Activated gamma-delta T cell treated with anti-CD3 and anti-CD28 coated beads, Interleukin-2, amount 50 U/mL, for 16 hours (primary cell): Measurements from ENCODE around the gene CLSTN1.
A peak's percentile ranks its signal among the peaks of the same experiment; 100 is the strongest.

Experiments
- DNase-seq: peaks from one replicate; pipeline ENCODE4 v3.0.0-alpha.2; 2020; ENCODE audit warnings: low read depth

Gene CLSTN1

DNA sequence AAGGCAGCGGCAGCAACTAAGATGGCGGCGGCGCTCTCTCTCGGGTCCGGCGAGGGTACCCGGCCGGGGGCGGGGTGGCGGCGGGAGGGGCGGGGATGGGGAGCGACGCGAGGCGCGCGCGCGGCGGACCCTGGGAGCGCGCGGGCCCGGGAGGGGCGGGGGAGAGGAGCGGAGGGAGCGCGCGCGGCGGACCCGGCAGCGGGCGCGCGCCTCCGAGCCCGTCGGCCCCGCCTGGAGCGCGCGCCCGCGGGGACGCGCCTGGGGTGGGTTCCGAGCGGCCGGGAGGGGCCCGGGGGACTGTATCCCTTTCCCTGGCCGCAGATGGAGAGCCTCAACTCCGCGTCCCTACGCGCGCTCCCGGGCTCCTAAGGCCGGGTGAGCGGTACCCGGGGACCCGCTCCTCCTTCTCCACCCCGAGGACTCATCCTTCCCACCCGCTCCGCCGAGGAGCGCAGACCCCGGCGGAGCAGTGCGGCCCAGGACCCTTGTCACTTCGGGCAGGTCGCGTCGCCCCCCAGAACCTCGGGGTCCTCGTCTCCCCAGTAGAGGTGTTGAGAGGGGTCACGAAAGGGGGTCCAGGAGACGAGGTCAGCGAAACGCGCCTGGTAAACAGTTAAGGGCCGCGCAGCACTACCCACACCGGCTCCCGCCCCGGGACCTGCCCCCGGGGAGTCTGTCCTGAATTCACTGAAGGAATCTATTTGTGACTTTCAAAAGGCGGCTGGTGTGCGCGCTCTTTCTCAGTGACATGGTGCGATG is at the start of gene CLSTN1:
CLSTN1 (minus strand) TSS at position 23 of the 759 bp plus-strand sequence. CDS start 232 bp downstream, outside the sequence.
- peak; percentile 81 for DNase-seq

DNA sequence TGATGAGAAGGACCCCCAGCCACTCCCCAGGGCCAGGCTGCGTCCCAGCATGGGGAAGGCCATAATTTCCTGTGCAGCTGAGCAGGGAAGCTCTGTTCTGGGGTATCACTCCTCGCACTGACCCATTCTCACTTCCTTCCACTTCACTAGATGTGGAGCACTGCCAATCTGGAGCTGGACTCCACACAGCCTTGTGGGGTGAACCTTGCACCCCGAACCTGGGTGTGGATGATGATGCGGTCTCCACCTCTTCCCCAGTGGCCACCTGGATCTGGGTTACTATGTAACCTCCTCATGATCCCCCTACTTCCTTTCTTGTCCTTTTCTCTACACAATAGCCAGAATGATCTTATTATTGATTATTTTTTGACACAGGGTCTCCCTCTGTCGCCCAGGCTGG is 49.6 kb upstream of the CLSTN1 start:
- DNase-seq = no peak

DNA sequence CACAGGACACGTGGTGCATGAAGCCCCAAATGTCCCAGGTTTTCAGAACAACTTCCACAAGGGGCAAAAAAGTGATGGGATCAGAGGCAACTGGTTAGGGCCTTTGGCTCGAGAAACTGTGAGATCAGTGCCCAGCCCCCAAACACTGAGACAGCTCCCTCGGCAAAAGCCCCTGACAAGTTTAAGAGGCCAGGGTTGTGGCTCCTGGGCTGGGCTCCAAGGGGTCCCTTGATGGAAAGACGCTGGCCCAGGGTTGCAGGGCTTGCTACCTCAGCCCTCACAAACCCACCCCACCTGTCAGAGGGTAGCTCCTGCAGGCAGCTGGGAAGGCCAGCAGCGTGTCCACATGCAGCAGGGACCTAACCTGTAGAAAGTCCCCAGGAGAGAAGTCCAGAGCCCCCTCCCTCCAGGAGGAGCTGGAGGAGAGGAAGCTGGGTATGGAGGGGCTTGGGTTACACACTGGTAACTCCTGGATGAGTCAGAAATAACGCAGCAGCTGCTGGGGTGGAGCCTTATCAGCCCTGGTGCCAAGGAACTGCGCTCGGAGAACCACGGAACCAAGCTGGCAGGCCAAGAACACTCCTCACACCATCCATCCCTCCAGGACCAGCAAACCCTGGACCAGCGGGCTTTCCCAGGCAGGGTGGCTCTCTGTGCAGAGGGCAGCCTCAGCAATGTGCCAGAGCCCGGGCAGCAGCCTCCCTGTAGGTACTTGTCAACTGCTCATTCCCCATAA is 48.8 kb upstream of the CLSTN1 start:
- no peak for DNase-seq

DNA sequence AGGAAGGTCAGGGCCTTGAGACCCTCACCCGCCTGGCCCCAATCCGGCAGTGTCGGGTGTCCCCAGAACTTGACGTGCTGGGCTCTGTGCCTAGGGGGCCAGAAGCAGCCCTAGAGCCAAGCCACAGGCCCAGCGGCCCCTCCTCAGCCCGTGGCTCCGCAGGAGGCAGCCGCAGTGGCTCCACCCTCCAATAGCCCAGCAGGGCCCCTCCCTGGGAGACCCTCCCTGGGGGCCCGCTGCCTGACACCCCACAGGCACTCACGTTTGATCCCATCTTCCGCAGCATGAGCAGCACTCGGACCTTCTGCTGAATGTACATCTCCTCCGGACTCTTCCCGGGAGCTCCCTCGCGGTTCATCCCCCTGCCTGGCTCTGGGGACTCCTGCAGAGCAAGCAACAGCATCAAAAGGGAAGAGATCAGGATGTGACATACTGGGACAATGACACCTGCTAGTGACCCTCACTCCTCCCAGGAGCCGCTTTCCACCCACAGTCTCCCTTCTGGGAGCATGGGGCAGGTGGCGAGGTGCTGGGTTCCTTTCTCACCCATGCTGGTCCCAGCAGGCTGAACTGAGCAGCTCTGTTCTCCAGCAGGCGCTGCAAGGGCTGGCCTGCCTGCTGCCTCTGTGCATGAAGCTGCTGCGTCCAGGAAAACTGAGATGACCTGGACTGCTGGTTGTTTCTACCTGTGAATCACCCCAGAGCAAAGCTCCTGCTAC is 48.1 kb upstream of the CLSTN1 start:
- no peak for DNase-seq

DNA sequence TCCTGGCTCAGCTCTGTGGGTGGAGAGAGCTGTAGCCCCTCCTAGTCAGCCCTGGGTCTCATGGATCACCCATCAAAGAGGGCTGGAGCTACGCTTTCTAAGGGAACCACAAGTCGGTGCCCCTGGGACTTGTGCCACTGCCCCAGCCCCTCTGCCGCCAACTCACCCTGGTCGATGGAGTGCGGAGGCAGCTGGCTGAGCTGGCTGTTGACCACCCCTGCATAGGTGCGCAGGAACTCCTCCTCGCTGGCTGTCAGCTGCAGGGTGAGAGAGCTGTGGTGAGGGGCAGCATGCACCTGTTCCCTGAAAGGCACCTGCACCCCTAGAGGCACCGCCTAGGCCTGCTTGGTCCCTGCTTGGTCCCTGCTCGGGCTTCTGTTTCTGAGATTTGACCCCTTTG is 47.3 kb upstream of the CLSTN1 start:
- no peak for DNase-seq

DNA sequence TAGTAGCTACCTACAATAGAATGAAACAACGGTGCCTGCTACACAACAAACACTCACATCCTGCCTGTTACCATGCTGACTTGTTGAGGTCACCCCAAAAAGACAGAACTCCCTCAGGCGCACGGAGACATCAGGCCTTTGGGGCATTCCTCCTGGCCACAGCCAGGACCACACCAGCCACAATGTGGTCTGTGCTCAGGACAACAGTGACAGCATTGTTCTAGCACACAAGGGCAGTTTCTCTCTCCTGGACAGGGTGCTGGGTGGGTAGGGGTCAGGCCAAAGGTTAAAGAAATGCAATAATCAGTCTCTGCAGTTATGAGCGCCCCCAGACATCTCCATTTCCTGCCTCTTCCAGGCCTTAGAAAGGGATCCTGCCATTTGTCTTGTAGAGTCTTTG is 46.8 kb upstream of the CLSTN1 start:
- no peak for DNase-seq

DNA sequence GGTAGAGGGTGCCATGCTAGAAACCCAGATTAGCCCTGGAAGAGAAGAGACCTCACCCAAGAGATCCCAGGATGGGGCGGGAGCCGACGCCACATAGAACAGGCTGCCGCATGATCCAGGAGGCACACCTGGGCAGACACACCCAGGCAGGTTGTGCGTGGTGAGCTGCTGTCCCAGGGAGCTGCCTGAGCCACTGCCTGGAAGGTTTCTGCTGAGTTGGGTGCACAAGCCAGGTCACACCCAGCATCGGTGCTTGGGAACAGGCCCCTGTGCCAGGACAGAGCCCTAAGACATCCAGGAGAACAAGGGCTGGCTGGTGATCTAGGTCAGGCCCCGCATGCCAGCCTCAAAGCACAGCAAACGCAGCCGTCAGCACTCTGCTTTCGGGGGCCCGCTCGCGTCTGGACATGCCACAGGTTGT is 46.1 kb upstream of the CLSTN1 start:
- DNase-seq = no peak

DNA sequence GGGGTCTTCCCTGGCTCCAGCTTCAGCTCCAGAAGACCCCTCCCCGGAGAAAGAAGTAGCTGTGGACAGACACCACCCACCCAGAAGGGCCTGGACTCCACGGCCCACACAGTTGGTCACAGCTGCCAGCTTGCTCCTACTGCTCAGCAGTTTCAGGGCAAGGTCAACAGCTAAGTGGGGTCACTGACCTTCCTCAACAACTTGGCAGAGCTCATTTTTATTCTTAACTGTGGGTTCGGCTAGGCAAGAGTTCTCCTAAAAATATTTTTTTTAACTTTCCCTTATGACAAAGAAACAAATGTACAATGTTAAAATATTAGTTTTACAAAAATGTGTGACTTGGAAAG is 44.5 kb upstream of the CLSTN1 start:
- no peak for DNase-seq

DNA sequence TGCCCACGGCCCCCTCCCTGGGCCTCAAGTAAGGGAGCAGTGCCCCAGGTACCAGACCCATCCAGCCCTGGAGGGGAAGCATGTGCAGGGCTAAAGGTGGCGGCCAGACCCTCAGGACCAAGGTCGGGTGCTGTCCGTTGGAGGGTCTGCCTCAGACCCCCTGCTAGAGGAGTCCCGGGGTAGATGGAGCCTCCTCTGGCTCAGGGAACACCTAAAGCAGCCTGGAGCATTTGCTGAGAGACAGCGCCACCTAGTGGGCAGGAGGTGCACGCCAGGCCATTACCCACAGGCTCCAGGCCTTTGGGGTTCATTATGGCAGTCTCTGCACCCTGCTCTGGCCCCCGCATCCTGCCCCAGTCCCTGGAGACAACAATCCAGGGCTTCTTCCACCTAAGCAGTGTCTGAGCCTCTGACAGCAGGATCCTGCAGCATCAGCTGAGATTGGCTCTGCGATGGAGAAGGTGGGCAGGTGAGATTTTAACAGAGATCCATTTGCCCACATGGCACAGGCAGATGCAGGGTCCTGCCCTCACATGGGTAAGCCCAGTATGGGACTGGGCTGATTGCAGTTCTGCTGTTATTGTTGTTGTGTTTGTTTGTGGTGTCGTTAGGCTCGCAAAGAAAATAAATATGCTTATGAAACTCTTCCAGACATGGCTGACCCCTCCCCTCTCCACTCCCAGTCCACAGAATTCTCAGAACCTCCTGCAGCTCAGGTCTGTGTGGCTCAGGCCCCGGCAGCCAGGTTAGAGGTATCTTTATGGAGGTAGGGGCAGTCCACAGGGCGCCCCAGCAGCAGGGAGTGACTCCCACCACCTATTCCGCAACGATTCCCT is 43.9 kb upstream of the CLSTN1 start:
- DNase-seq = peak; percentile 84

DNA sequence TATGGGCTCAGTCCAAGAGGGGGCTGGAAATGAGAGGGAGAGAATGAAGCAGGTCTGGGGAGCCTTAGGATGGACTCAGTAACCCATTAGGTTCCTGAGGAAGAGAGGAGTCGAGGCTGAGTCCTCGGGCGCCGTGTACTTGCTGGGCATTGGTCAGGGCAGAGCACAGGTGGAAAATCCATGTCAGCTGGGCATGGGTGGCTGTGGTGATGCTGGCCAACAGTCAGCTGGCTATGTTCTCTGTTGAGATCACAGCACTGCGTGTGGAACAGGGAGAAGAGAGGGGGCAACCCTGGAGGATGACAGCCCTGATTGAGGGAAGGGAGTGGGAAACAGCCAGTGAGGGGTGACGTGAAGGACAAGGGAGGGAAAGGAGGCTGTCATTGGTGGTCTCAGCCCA is 43.1 kb upstream of the CLSTN1 start:
- no peak for DNase-seq

DNA sequence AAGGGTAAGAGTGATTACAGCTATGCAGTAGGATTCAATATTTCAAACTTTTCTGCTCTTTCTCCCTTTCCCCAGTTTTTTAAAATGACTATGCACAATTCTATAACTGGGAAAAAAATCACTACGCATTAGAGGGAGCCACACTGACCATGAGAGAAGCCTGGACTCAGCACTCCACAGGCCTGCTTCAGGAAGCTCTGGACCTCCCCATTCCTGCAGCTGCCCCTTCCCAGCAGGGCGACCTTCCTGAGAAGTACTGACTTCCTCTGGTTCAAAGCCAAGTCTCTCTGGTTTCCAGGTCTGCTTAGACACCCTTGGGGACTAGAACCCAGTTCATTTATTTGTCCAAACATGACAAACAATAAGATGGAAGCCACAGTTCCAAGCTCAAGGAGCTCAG is 42.0 kb upstream of the CLSTN1 start:
- DNase-seq = no peak

DNA sequence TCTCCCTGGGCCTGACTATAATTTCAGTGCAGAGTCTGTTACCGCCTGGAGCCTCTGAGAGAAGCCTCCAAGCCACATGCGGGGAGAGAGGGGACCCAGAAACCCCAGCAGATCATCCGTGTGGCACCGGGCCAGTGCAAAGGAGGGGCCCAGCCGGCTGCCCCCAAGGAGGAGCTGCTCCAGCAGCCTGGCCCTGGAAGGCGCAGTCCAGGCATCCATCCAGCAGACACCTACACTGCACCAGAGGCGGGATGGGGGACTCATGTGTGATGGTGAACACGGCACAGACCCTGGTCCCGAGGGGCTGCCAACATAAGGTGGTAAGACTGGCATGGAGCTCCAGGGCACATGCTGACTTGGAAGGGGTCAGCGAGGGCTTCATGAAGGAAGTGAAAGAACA is 39.6 kb upstream of the CLSTN1 start:
- DNase-seq = no peak

DNA sequence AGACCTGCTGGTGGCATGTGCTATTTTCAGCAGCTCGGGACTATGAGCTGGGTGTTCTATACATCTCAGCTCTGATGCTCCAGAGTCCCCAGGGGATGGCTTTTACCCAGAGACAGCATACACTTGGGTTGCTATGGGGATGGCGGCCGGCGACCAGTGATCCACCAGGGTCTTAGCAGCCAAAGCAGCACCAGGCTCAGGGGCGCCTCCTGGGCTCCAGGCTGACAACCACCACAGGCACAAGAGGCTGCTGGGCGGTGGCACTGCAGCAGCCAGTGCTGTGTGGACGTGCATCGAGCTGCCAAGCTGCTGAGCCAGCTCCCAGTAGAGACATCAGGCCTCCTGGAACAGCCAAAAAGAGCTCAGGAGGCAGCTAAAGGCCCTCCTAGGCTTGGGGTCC is 37.6 kb upstream of the CLSTN1 start:
- no peak for DNase-seq

DNA sequence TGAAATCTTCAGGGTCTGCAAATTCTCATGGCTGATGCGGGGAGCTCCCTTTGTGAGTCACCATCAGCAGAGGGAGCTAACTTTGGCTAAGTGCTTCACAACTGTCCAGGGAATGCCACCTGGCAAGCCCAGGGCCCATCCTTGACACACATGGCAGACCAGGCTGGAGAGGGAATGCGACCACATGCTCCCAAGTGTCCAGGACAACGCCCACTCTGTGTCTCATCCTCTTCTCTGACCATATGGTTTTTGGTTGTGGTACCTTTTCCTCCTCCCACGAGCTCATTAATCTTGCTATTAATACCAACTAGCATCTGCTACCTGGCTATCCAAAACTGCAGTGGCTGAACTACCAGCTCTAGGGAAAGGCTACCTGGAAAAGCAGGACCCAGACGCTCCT is 37.1 kb upstream of the CLSTN1 start:
- no peak for DNase-seq

DNA sequence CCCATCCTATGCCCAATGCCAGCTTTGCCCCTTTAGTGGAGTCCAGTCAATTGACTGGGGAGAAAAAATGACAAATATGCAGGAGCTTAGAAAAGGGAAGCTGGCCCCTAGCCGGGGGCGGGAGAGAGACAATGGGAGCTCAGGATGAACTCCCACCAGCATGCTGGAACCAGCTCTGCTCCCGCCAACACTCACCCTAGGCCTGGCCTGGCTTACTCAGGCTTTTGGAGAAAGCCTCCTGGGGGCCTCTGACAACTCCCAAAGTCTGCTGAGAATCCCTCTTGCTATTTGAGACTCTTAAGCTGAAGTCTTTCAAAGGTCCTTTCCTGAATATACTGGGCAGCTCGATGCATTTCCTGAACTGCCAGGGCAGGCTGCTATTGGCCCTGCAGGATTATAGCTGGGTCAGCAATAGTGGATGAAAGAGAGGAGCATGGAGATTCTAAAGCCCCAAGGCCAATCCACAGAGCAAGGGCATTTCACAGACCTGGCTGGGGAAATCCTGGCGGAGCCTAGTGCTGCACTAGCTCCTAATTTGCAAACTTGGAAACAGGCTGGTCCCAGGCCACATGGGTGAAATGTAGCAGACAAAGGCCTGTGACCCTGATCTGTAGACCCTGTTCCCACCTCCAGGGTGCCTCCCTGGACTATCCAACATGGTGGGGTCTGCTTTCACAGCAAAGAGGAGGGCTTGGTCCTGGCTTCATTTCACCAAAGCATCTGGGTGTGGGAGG is 35.7 kb upstream of the CLSTN1 start:
- no peak for DNase-seq

DNA sequence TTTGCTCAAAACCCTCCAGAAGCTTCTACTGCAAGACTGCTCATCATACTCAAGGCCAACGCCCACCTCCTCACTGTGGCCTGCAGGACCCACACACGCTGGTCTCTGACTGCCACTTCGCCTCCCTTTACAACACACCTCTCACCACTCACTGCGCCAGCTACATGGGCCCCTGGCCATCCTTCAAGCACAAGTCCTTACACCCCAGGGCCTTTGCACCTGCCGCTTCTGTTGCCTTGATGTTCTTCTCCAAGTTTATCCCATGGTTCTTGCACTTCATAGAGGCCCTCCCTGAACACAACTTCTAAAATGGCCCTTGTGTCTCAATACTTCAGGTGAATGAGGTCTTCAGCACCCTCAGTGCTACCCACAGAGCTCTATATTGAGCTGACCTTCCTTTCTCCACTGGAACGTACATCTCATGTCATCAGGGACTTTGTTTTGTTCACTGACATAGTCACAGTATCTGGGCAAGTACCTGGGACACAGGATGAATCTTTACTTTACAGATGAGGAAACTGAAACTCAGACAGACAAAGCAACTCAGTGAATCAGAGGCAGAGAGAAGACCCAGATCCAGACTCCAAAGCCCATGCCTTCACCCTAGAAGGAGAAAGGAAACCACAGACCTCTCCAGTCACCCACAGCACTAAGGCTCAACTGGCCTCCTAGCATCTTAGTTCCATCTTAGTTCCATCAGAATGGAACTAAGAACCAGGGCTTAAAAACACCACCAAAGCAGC is 34.7 kb upstream of the CLSTN1 start:
- DNase-seq = no peak

DNA sequence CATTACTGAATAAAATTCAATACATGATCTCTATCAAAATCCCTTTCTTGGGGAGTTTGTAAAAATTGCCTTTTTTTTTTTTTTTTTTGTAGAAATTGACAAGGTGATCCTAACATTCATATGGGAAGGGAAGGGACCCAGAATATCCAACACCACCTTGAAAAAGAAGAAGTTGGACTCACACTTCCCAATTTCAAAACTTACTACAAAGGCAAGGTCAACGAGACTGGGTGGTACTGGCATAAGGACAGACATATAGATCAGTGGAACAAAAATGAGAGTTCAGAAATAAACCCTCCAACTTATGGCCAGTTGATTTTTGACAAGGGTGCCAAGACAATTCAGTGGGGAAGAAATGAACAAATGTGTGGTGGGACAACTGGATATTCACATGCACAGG is 31.4 kb upstream of the CLSTN1 start:
- DNase-seq = no peak

DNA sequence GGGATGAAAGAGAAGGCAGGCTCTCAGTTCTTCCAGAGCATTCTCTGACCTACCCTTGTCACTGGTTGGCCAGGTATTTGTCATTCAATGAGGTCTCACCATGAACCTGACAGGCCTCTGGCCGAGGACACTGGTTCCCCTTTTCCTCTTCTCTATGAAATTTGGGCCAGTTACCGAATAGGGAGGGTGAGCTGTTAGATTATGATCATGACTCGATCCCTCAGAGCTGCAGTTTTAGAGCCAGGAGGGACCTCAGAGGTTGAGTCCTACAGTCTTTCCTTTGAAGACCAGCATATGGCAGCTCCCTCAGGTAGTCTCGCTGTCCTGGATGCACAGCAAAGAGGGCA is 29.5 kb upstream of the CLSTN1 start:
- no peak for DNase-seq

DNA sequence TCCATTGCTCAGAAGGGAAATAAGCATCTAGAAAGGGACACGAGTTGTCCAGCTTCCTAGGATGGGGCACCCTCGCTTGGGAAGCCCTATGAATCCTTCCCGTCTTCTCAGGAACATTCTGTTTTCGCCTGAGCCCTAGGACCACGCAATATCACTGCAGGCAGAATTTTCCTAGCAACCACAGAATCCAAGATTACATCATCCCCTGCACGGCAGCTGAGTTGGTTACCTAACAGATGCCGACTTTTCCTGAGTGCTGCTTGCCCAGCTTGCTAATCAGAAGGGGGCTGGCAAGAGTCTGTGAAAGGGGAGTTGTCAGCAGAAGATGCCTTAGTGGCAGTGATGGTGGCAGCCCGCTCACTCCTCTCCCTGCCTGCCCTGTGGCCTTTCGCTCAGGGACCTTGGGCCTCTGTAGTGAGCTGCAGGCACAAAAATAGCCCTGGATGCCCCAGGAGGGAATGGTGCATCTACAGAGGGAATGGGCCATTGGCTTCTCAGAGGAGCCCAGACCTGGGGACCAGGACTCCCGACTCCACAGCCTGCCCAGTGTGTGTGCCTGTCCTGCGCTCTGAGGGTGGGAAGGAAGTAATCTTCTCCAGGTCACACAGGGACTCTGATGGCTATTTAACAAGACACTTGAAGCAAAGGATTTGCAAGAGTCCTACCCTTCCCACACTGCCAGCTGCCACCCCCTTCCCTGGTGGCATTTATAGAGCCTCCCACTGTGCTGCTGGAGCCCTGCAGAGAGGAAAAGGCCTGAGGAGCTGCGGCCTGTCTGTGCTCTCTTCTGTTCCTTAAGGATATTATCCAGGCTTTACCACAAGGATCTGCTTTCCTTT is 28.9 kb upstream of the CLSTN1 start:
- DNase-seq = no peak

DNA sequence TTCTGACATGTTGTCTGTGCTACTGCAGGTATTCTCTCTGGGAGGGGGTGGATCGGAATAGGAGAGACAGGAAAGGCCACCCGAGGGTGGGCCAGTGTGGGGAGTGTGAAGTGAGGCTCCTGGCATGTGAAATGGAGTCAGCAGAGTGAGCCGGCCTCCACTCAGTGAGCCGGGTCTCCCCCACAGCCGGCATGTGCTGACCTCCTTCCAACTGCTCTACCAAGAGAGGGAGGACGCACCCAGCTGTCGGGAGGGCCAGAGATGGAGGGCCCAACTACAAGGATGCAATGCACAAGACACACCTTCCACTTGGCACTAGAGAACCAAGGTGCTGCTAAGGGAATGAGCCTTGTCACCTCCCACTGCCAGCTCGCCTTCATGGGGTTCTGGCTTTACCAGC is 28.2 kb upstream of the CLSTN1 start:
- DNase-seq = no peak
